Ascending aorta (tissue), 2 donors: ENCODE measurements around the gene CCNT2. TPM values are rescaled to one million over a fixed set of nuclear protein-coding genes. Genes with fewer than 3 reads are reported as not detected.

Experiments
- DNase-seq, 2 donors: peaks; one replicate each; pipeline ENCODE4 v3.0.0-alpha.2; 2019; ENCODE audit warnings: low spot score in 2 of 2
- H3K27ac ChIP-seq, 2 donors: fragments of 200-600 bp; sonication (generic); one replicate each; pipeline ENCODE4 v1.5.1; 2016 to 2017; ENCODE audit warnings: mild to moderate bottlenecking in 1 of 2
- H3K27me3 ChIP-seq: fragments of 200-600 bp; sonication (generic); one replicate; pipeline ENCODE4 v1.5.1; 2017
- H3K36me3 ChIP-seq, 2 donors: fragments of 200-600 bp; sonication (generic); one replicate each; pipeline ENCODE4 v1.5.1; 2016
- H3K4me1 ChIP-seq, 2 donors: fragments of 200-600 bp; sonication (generic); one replicate each; pipeline ENCODE4 v1.5.1; 2016 to 2017; ENCODE audit warnings: mild to moderate bottlenecking in 1 of 2
- H3K4me3 ChIP-seq, 2 donors: fragments of 200-600 bp; sonication (generic); one replicate each; pipeline ENCODE4 v1.5.1; 2016 to 2017; ENCODE audit warnings: mild to moderate bottlenecking in 1 of 2
- H3K9me3 ChIP-seq, 2 donors: fragments of 200-600 bp; sonication (generic); one replicate each; pipeline ENCODE4 v1.5.1; 2016
- CTCF ChIP-seq, 3 experiments: fragments of 200-600 bp in 2 of 3; fragments of 450-650 bp in 1 of 3; sonication (generic) in 2 of 3; IDR thresholded peaks; one replicate each; pipeline ENCODE4 v1.5.1; 2016 to 2019; ENCODE audit warnings: antibody characterized with exemption in 3 of 3, mild to moderate bottlenecking in 1 of 3, moderate library complexity in 1 of 3
- intact Hi-C: fragments of 100-400 bp; cut with DNase I; formaldehyde crosslinking; loops from one replicate; pipeline ENCODE4 v1.15.1; 2023
- total RNA-seq: library from RNA; depleted of rRNA; stranded (reverse); fragments of >200 nt; gene quantifications from one replicate; pipeline ENCODE4 v1.1.0, GENCODE V29; 2016

Gene CCNT2
- total RNA-seq, 1 donor from 2014 or later, result 14.2 TPM

DNA sequence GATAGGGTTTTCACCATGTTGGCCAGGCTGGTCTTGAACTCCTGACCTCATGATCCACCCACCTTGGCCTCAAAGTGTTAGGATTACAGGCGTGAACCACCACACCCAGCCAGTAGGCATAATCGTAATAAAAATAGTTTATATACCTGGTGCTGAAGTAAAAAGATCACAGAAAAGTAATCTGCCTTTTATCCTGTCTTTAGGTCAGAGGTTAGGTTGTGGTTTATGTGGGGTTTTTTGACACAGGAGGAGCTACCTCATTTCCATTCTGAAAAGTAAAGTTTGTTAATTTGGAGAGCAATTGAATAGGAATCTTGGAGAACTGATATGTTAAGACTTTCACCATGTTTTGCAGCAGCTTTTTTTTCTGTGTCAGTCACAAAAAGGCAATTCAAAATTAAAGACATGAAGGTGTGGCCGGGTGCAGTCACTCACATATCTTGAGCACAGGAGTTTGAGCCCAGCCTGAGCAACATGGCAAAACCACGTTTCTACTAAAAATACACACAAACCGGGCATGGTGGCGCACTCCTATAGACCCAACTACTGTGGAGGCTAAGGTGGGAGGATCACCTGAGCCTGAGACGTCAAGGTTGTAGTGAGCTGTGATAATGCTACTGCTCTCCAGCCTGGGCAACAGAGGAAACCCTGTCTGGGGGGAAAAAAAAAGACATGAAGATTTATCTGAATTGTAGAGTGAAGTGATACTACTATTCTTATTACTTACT lies 31.5 kb downstream of the CCNT2 start:
- intact Hi-C loops, result no loop called here
- H3K27ac ChIP-seq, result no peak overlapping the region
- no peak for DNase-seq
- H3K27me3 ChIP-seq, result no peaks in the 10 kb centered on the region
- H3K36me3 ChIP-seq, result peaks cover 54 to 59% of the 10 kb centered on the region in 2 donors
- H3K9me3 ChIP-seq, result no peaks in the 10 kb centered on the region
- H3K4me1 ChIP-seq, result no peaks in the 10 kb centered on the region
- no peak for TF ChIP-seq CTCF (IDR thresholded peaks at IDR 0.05)
- no peak overlapping the region for H3K4me3 ChIP-seq

DNA sequence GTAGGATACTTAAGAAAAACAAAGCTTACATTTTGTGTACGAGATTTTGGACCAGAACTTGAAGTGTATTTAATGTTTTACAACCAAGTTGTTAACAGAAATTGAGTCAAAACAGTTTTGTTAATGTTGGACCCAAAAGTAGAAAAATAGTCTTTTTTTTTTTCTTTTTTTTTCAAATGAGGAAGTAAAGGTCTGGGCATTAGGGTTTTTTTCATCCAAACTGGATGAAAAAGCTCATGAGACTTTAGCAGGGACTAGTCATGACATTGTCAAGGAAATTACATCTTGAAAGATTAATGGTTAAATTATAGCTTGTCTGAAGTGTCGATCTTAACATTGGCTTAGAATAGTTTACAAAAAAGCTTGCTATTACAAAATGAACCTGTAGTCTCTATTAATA lies 32.3 kb downstream of the CCNT2 start:
- intact Hi-C loops, result no loop called here
- no peak for TF ChIP-seq CTCF (IDR thresholded peaks at IDR 0.05)
- no peak overlapping the region for H3K27ac ChIP-seq
- no peaks in the 10 kb centered on the region for H3K9me3 ChIP-seq
- DNase-seq, result no peak
- no peaks in the 10 kb centered on the region for H3K4me1 ChIP-seq
- no peak overlapping the region for H3K4me3 ChIP-seq
- no peaks in the 10 kb centered on the region for H3K27me3 ChIP-seq
- H3K36me3 ChIP-seq, result peaks cover 53 to 64% of the 10 kb centered on the region in 2 donors

- H3K36me3 ChIP-seq, result peaks cover 53 to 61% of the 10 kb centered on the region in 2 donors
- intact Hi-C loops, result no loop called here
- no peak overlapping the region for H3K27ac ChIP-seq
- H3K4me1 ChIP-seq, result no peaks in the 10 kb centered on the region
- no peaks in the 10 kb centered on the region for H3K27me3 ChIP-seq
- H3K9me3 ChIP-seq, result no peaks in the 10 kb centered on the region
- TF ChIP-seq CTCF (IDR thresholded peaks at IDR 0.05), result no peak
- no peak overlapping the region for H3K4me3 ChIP-seq
- no peak for DNase-seq
Observed at GRCh38 chr2:134952608-134953007, 34.0 kb downstream of the CCNT2 start.

DNA sequence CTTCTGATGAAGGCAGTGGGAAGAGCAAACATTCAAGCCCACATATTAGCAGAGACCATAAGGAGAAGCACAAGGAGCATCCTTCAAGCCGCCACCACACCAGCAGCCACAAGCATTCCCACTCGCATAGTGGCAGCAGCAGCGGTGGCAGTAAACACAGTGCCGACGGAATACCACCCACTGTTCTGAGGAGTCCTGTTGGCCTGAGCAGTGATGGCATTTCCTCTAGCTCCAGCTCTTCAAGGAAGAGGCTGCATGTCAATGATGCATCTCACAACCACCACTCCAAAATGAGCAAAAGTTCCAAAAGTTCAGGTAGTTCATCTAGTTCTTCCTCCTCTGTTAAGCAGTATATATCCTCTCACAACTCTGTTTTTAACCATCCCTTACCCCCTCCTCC lies 35.4 kb downstream of the CCNT2 start:
- H3K36me3 ChIP-seq, result peaks cover 42 to 46% of the 10 kb centered on the region in 2 donors
- no peak for TF ChIP-seq CTCF (IDR thresholded peaks at IDR 0.05)

DNA sequence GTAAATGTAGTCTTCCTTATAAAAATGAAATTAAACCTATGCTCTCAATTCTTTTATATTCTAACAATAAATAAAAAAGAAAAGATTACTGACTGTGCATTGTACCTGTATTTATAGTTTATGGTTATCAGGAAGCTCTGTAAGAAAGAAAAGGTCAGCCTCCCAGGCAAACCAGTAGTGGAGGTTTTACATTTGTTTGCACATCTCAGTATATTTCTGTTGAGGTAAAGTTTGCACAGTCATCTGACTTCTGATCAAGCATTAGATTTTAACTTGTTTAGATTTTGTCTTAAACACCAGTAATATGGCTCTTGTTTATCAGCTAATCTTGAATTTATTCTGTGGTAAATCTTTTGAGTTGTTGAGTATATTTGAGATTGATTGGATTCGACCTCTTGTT lies 37.1 kb downstream of the CCNT2 start:
- Histone ChIP-seq H3K9me3 (no peaks in the 10 kb centered on the region), H3K36me3 (peaks cover 32 to 33% of the 10 kb centered on the region in 2 donors), H3K27me3 (no peaks in the 10 kb centered on the region), H3K4me1 (no peaks in the 10 kb centered on the region), H3K27ac (no peak overlapping the region), H3K4me3 (no peak overlapping the region)
- TF ChIP-seq CTCF (IDR thresholded peaks at IDR 0.05), result no peak
- intact Hi-C loops, result no loop called here
- DNase-seq, result no peak

More for the DNA sequence above, 35.4 kb downstream of the CCNT2 start:
- intact Hi-C loops, result no loop called here
- no peak overlapping the region for H3K4me3 ChIP-seq
- H3K9me3 ChIP-seq, result no peaks in the 10 kb centered on the region
- no peaks in the 10 kb centered on the region for H3K4me1 ChIP-seq
- DNase-seq, result no peak
- H3K27me3 ChIP-seq, result no peaks in the 10 kb centered on the region
- no peak overlapping the region for H3K27ac ChIP-seq
